ENCODE data around the gene GAA. TPM values are rescaled to one million over a fixed set of nuclear protein-coding genes. Genes with fewer than 3 reads are reported as not detected.

The GAA gene
- total and polyA plus RNA-seq, 2 of the 13 experiments (the other 11 are each of a cell fraction or from before 2014, with no cell fraction given): 21.6 to 36.4 TPM

DNA sequence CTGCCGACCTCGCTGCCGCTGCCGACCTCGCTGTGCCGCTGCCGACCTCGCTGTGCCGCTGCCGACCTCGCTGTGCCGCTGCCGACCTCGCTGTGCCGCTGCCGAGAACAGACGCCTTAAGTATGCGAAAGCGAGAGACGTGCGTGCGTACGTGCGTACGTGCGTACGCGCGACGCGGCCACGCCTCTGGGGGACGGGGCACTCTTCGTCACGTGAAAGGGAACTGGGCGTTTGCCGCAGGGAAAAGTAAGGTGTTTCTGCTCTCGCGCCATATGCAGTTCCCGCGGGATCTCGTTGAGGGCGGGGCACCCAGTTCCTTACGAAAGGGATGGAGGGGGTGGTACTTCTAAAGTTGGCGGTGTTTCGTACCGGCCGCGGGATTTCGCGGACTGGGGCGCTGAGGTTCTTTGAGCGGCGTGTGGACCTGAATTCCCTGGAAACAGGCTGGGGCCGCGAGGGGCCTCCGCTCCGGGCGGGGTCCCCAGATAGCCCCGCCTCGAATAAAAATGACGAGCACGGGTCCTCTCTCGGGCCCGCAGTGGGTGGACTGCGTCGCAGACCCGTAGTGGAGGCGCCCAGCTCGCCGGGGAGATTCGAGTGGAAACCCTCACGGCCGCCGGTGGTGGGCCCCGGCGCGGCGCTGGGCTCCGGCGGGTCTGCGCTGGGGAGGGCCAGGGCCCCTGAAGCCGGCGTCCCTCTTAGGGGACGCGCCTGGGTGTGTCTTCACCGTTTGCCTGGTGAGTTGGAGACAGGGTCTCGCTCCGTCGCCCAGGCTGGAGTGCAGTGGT is 45.8 kb downstream of the GAA start, which contains the start of gene EIF4A3 (continued):
- peak; percentile 80; the same call in 1 of the 2 replicates for TF ChIP-seq MTF1 (CRISPR knock-in tag; IDR thresholded peaks at IDR 0.05)
- no peak for TF ChIP-seq SP2 (CRISPR knock-in tag; IDR thresholded peaks at IDR 0.05)
- TF ChIP-seq, protein P1, sequence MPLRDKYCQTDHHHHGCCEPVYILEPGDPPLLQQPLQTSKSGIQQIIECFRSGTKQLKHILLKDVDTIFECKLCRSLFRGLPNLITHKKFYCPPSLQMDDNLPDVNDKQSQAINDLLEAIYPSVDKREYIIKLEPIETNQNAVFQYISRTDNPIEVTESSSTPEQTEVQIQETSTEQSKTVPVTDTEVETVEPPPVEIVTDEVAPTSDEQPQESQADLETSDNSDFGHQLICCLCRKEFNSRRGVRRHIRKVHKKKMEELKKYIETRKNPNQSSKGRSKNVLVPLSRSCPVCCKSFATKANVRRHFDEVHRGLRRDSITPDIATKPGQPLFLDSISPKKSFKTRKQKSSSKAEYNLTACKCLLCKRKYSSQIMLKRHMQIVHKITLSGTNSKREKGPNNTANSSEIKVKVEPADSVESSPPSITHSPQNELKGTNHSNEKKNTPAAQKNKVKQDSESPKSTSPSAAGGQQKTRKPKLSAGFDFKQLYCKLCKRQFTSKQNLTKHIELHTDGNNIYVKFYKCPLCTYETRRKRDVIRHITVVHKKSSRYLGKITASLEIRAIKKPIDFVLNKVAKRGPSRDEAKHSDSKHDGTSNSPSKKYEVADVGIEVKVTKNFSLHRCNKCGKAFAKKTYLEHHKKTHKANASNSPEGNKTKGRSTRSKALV (CRISPR knock-in tag; IDR thresholded peaks at IDR 0.05): peak; percentile 88
- no peak for TF ChIP-seq ZBTB49 (CRISPR knock-in tag; IDR thresholded peaks at IDR 0.05; ENCODE audit: borderline replicate concordance)
- peak; percentile 79; the same call in 1 of the 2 replicates for TF ChIP-seq ZBTB4 (CRISPR knock-in tag; IDR thresholded peaks at IDR 0.05; ENCODE audit: borderline replicate concordance)
- TF ChIP-seq BRCA1 (CRISPR knock-in tag; IDR thresholded peaks at IDR 0.05): 0 out of 2 replicates have a peak, but pooled peaks have one; percentile 65
- TF ChIP-seq, protein P2, sequence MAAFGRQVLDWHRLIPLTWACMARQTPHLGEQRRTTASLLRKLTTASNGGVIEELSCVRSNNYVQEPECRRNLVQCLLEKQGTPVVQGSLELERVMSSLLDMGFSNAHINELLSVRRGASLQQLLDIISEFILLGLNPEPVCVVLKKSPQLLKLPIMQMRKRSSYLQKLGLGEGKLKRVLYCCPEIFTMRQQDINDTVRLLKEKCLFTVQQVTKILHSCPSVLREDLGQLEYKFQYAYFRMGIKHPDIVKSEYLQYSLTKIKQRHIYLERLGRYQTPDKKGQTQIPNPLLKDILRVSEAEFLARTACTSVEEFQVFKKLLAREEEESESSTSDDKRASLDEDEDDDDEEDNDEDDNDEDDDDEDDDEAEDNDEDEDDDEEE (CRISPR knock-in tag; IDR thresholded peaks at IDR 0.05): peak; percentile 99
- TF ChIP-seq ZBTB34 (CRISPR knock-in tag; IDR thresholded peaks at IDR 0.05): 0 out of 2 replicates have a peak, but pooled peaks have one; percentile 67
- TF ChIP-seq ZNF616 (CRISPR knock-in tag; IDR thresholded peaks at IDR 0.05; ENCODE audit: low read depth): no peak; the same call in none of the 2 replicates
- TF ChIP-seq ZNF30 (CRISPR knock-in tag; IDR thresholded peaks at IDR 0.05): no peak
- peak; percentile 40; the same call in 1 of the 2 replicates for TF ChIP-seq ZNF850 (CRISPR knock-in tag; conservative IDR thresholded peaks at IDR 0.05)
- TF ChIP-seq NFKB2 (CRISPR knock-in tag; IDR thresholded peaks at IDR 0.05; ENCODE audit: borderline replicate concordance): peak; percentile 76; the same call in 1 of the 2 replicates
- TF ChIP-seq ZSCAN22 (CRISPR knock-in tag; IDR thresholded peaks at IDR 0.05): 0 out of 2 replicates have a peak, but pooled peaks have one; percentile 20
- peak; percentile 71; the same call in 1 of the 2 replicates for TF ChIP-seq ZNF44 (CRISPR knock-in tag; IDR thresholded peaks at IDR 0.05)
- TF ChIP-seq ZNF782 (CRISPR knock-in tag; IDR thresholded peaks at IDR 0.05; ENCODE audit: borderline replicate concordance): peak; percentile 49
- peak; percentile 97 for TF ChIP-seq HES4 (CRISPR knock-in tag; IDR thresholded peaks at IDR 0.05; ENCODE audit: borderline replicate concordance)
- peak; percentile 53; the same call in 1 of the 2 replicates for TF ChIP-seq ZNF33B (CRISPR knock-in tag; IDR thresholded peaks at IDR 0.05)

Data from HepG2 (cell line).